ENCODE results near the gene IFNA10. TPM values are rescaled to one million over a fixed set of nuclear protein-coding genes. Genes with fewer than 3 reads are reported as not detected.
A peak's percentile ranks its signal among the peaks of the same experiment; 100 is the strongest.
"Not testable (repeated sequence)": the region's sequence is repeated elsewhere in the genome, so short reads cannot be mapped to it uniquely, and the experiment has no call there.

IFNA10 gene
- polyA plus RNA-seq, 1 donor = not detected

- not testable (repeated sequence) for DNase-seq; H3K36me3 ChIP-seq (ENCODE audit: control insufficient read depth, insufficient read depth, low read length); H3K9me3 ChIP-seq (ENCODE audit: control insufficient read depth, low read depth, low read length); H3K27ac ChIP-seq (ENCODE audit: low read length); H3K27me3 ChIP-seq (ENCODE audit: control insufficient read depth, insufficient read depth, low read length); H3K4me1 ChIP-seq (ENCODE audit: control insufficient read depth, insufficient read depth, low read length); H3K4me3 ChIP-seq (ENCODE audit: low read length)
- no CpG with 5 or more reads among the region's 3 CpGs for WGBS (ENCODE audit: insufficient coverage, low lambda C conversion rate)
Measured at GRCh38 chr9:21187487-21187886, 19.5 kb downstream of the IFNA10 start, which contains the start of gene IFNA4. TSS of gene IFNA4 (minus strand) at chr9:21187587. CDS start at chr9:21187531, 56 bp downstream.

- 45% methylated on average over 3 of the region's 4 CpGs for WGBS (ENCODE audit: insufficient coverage, low lambda C conversion rate)
- H3K4me1 ChIP-seq (ENCODE audit: control insufficient read depth, insufficient read depth, low read length); H3K27ac ChIP-seq (ENCODE audit: low read length); H3K27me3 ChIP-seq (ENCODE audit: control insufficient read depth, insufficient read depth, low read length); H3K4me3 ChIP-seq (ENCODE audit: low read length); H3K9me3 ChIP-seq (ENCODE audit: control insufficient read depth, low read depth, low read length); H3K36me3 ChIP-seq (ENCODE audit: control insufficient read depth, insufficient read depth, low read length): not testable (repeated sequence)
- DNase-seq = peak; percentile 5 to 33
Measured at GRCh38 chr9:21182810-21183736, 23.9 kb downstream of the IFNA10 start.

GRCh38 chr9:21174671-21175070, 32.3 kb downstream of the IFNA10 start:
- no CpG with 5 or more reads among the region's 2 CpGs for WGBS (ENCODE audit: insufficient coverage, low lambda C conversion rate)
- Histone ChIP-seq H3K36me3 (ENCODE audit: control insufficient read depth, insufficient read depth, low read length) (no peaks in the 10 kb centered on the region), H3K27me3 (ENCODE audit: control insufficient read depth, insufficient read depth, low read length) (no peaks in the 10 kb centered on the region), H3K4me3 (ENCODE audit: low read length) (no peak overlapping the region), H3K27ac (ENCODE audit: low read length) (no peak overlapping the region), H3K9me3 (ENCODE audit: control insufficient read depth, low read depth, low read length) (no peaks in the 10 kb centered on the region), H3K4me1 (ENCODE audit: control insufficient read depth, insufficient read depth, low read length) (no peaks in the 10 kb centered on the region)
- DNase-seq = no peak

GRCh38 chr9:21172156-21172555, 34.8 kb downstream of the IFNA10 start:
- Histone ChIP-seq H3K9me3 (ENCODE audit: control insufficient read depth, low read depth, low read length) (no peaks in the 10 kb centered on the region), H3K4me3 (ENCODE audit: low read length) (no peak overlapping the region), H3K27ac (ENCODE audit: low read length) (no peak overlapping the region), H3K36me3 (ENCODE audit: control insufficient read depth, insufficient read depth, low read length) (no peaks in the 10 kb centered on the region), H3K4me1 (ENCODE audit: control insufficient read depth, insufficient read depth, low read length) (no peaks in the 10 kb centered on the region), H3K27me3 (ENCODE audit: control insufficient read depth, insufficient read depth, low read length) (no peaks in the 10 kb centered on the region)
- WGBS (ENCODE audit: insufficient coverage, low lambda C conversion rate) = no CpG with 5 or more reads among the region's 3 CpGs
- DNase-seq = no peak

GRCh38 chr9:21171351-21171750, 35.6 kb downstream of the IFNA10 start:
- no peak overlapping the region for H3K4me3 ChIP-seq (ENCODE audit: low read length)
- no CpG with 5 or more reads among the region's 1 CpG for WGBS (ENCODE audit: insufficient coverage, low lambda C conversion rate)
- no peaks in the 10 kb centered on the region for H3K36me3 ChIP-seq (ENCODE audit: control insufficient read depth, insufficient read depth, low read length)
- no peaks in the 10 kb centered on the region for H3K4me1 ChIP-seq (ENCODE audit: control insufficient read depth, insufficient read depth, low read length)
- no peak overlapping the region for H3K27ac ChIP-seq (ENCODE audit: low read length)
- no peak for DNase-seq
- no peaks in the 10 kb centered on the region for H3K27me3 ChIP-seq (ENCODE audit: control insufficient read depth, insufficient read depth, low read length)
- H3K9me3 ChIP-seq (ENCODE audit: control insufficient read depth, low read depth, low read length) = no peaks in the 10 kb centered on the region

GRCh38 chr9:21166560-21166959, 40.4 kb downstream of the IFNA10 start, which contains the start of gene IFNA21:
TSS of gene IFNA21 (minus strand) at chr9:21166660. CDS start at chr9:21166612, 48 bp downstream.
- H3K4me1 ChIP-seq (ENCODE audit: control insufficient read depth, insufficient read depth, low read length); H3K4me3 ChIP-seq (ENCODE audit: low read length); DNase-seq; H3K9me3 ChIP-seq (ENCODE audit: control insufficient read depth, low read depth, low read length); H3K27me3 ChIP-seq (ENCODE audit: control insufficient read depth, insufficient read depth, low read length); H3K27ac ChIP-seq (ENCODE audit: low read length); H3K36me3 ChIP-seq (ENCODE audit: control insufficient read depth, insufficient read depth, low read length): not testable (repeated sequence)
- no CpG with 5 or more reads among the region's 2 CpGs for WGBS (ENCODE audit: insufficient coverage, low lambda C conversion rate)

GRCh38 chr9:21165516-21165915, 41.4 kb downstream of the IFNA10 start:
- H3K27me3 ChIP-seq (ENCODE audit: control insufficient read depth, insufficient read depth, low read length) = no peaks in the 10 kb centered on the region
- DNase-seq = no peak
- H3K4me3 ChIP-seq (ENCODE audit: low read length) = no peak overlapping the region
- no peaks in the 10 kb centered on the region for H3K4me1 ChIP-seq (ENCODE audit: control insufficient read depth, insufficient read depth, low read length)
- H3K9me3 ChIP-seq (ENCODE audit: control insufficient read depth, low read depth, low read length) = no peaks in the 10 kb centered on the region
- H3K27ac ChIP-seq (ENCODE audit: low read length) = no peak overlapping the region
- no peaks in the 10 kb centered on the region for H3K36me3 ChIP-seq (ENCODE audit: control insufficient read depth, insufficient read depth, low read length)
- WGBS (ENCODE audit: insufficient coverage, low lambda C conversion rate) = 67% methylated on average over 1 of the region's 1 CpG

GRCh38 chr9:21160178-21160577, 46.8 kb downstream of the IFNA10 start:
- H3K4me3 ChIP-seq (ENCODE audit: low read length) = no peak overlapping the region
- H3K36me3 ChIP-seq (ENCODE audit: control insufficient read depth, insufficient read depth, low read length) = no peaks in the 10 kb centered on the region
- no peaks in the 10 kb centered on the region for H3K9me3 ChIP-seq (ENCODE audit: control insufficient read depth, low read depth, low read length)
- H3K27ac ChIP-seq (ENCODE audit: low read length) = no peak overlapping the region
- DNase-seq = no peak
- no peaks in the 10 kb centered on the region for H3K27me3 ChIP-seq (ENCODE audit: control insufficient read depth, insufficient read depth, low read length)
- no CpG with 5 or more reads among the region's 1 CpG for WGBS (ENCODE audit: insufficient coverage, low lambda C conversion rate)
- H3K4me1 ChIP-seq (ENCODE audit: control insufficient read depth, insufficient read depth, low read length) = no peaks in the 10 kb centered on the region

Other genes starting within 250 kb of the IFNA10 start
- 4.8 TPM for gene HACD4, start 175.5 kb downstream of the IFNA10 start, polyA plus RNA-seq
- gene IFNB1, start 129.2 kb downstream of the IFNA10 start, polyA plus RNA-seq = not detected
- gene IFNW1, start 65.3 kb downstream of the IFNA10 start, polyA plus RNA-seq = 0.06 TPM
- gene IFNA21, start 40.5 kb downstream of the IFNA10 start, polyA plus RNA-seq = 0.13 TPM
- gene IFNA4, start 19.6 kb downstream of the IFNA10 start, polyA plus RNA-seq = not detected
- not detected for gene IFNA7, start 4.9 kb downstream of the IFNA10 start, polyA plus RNA-seq
- not detected for gene IFNA16, start 10.2 kb upstream of the IFNA10 start, polyA plus RNA-seq
- not detected for gene IFNA17, start 21.1 kb upstream of the IFNA10 start, polyA plus RNA-seq
- gene IFNA14, start 32.9 kb upstream of the IFNA10 start, polyA plus RNA-seq = not detected
- gene IFNA5, start 98.2 kb upstream of the IFNA10 start, polyA plus RNA-seq = not detected
- 32.8 TPM for gene KLHL9, start 128.3 kb upstream of the IFNA10 start, polyA plus RNA-seq
- gene IFNA6, start 143.7 kb upstream of the IFNA10 start, polyA plus RNA-seq = not detected
- 0.12 TPM for gene IFNA13, start 160.9 kb upstream of the IFNA10 start, polyA plus RNA-seq
- not detected for gene IFNA2, start 178.3 kb upstream of the IFNA10 start, polyA plus RNA-seq
- gene IFNA8, start 202.0 kb upstream of the IFNA10 start, polyA plus RNA-seq = not detected
- not detected for gene IFNA1, start 233.3 kb upstream of the IFNA10 start, polyA plus RNA-seq

Measured in large intestine (tissue), 3 donors.